HG02571 (cell line): ENCODE results near the gene BSCL2.
"Not testable (repeated sequence)": the region's sequence is repeated elsewhere in the genome, so short reads cannot be mapped to it uniquely, and the experiment has no call there.

Source experiments
- ATAC-seq: cut with Tn5 transposase; IDR thresholded peaks from one replicate; pipeline ENCODE4 v1.9.1; 2021; ENCODE audit warnings: mild to moderate bottlenecking, moderate library complexity; ENCODE audit not compliant: unreplicated experiment

Gene BSCL2

GRCh38 chr11:62707277-62707861 lies at the start of gene BSCL2, which contains the start of gene GNG3:
BSCL2 (minus strand) TSS chr11:62707424; CDS start chr11:62707195, 229 bp downstream.
GNG3 (plus strand) TSS chr11:62707676; CDS start chr11:62708296, 620 bp downstream.
- ATAC-seq = no peak

DNA sequence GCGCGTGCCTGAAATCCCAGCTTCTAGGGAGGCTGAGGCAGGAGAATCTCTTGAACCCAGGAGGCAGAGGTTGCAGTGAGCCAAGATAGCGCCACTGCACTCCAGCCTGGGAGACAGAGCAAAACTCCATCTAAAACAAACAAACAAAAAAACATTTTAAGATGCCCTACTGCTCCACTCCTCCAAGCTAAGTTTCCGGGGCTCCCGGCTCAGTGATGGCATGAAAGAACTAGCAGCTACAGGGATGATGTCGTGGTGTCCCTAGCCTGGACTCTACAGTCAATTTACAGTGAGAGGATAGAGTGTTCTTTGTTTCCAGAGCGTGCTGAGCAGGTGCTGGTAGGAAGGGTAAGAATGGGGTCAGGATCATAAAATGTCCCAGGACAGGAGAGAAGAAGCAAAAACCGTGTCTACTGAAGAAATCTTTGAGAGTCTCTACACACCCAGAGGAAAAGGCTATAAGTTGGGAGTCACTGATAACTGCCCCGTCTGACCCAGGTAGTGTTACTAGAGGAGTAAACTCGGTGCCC lies 47.9 kb upstream of the BSCL2 start:
- ATAC-seq = no peak

DNA sequence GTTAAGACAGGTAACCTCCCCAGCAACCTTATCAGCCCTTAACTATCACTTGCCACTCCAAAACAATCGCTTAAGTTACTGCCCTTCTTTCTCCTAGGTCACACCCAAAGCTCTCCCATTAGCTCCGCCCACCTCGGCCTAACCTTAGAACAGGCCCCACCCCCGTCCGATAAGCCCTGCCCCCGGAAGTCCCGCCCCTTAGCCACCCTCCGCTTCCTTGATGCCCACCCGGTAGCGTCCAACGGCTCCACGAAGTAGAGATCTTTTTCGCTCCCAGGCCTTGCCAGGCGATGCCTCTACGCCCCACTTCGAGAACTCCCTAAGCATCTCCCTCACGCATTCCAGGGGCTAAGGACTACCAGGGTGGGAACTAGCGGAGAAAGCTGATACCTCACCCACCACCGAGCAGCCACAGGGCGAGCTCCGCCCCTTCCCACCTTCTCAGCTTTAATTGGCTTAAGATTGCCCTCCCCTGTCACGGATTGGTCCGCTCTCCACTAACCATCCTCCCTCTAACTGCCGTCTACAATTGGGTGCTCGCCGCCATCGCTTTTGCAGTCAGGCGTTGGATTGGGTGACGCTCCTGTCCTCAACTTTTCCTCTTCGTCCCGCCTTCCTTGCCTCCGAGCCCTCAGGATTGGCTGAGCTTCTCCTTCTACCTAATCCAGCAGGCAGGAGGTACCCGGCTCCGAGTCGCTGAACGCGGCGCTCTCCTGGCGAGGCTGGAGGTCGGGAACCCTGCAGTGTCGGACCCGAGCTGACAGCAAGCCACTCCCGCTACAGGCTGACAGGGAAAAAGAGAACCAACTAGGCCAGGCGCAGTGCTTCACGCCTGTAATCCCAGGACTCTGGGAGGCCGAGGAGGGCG lies 46.7 kb upstream of the BSCL2 start, which contains the start of gene ZBTB3:
Gene ZBTB3 (minus strand): TSS at position 425 of the 868 bp plus-strand sequence. CDS start 496 bp downstream, outside the sequence.
- ATAC-seq = peak; percentile 94

DNA sequence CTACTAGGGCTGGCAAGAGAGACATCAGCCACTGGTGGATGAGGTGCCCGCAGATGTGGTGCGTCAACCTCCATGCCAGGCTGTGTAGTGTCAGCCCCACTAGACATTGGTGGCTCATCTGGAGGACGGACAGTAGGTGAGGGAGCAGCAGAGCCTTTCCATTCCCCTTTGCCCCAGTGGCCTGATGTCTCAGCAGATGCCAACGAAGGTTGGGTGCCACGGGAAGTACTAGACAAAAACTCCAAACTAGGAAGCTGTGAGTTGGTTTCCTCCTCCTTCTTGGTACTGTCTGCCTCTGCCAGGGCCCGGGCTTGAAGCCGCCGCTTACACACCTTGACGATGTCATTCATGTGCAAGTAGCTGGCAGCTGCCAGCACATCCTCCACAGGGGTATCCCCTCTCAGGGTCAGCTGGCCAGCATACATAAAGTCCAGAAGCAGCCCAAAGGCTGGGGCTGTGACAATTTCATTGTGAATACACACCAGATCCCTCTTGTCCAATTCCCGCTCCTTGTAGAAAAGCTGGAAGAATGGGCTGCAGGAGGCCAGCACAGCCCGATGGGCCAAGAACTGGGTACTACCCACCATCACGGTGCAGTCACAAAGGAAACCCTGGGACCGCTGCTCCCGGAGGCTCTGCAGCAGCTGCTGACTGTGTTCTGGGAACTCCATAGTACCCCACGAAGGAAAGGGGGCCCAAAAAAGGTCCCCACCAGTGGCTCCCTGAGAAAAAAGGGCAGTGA lies 45.9 kb upstream of the BSCL2 start:
- no peak for ATAC-seq

DNA sequence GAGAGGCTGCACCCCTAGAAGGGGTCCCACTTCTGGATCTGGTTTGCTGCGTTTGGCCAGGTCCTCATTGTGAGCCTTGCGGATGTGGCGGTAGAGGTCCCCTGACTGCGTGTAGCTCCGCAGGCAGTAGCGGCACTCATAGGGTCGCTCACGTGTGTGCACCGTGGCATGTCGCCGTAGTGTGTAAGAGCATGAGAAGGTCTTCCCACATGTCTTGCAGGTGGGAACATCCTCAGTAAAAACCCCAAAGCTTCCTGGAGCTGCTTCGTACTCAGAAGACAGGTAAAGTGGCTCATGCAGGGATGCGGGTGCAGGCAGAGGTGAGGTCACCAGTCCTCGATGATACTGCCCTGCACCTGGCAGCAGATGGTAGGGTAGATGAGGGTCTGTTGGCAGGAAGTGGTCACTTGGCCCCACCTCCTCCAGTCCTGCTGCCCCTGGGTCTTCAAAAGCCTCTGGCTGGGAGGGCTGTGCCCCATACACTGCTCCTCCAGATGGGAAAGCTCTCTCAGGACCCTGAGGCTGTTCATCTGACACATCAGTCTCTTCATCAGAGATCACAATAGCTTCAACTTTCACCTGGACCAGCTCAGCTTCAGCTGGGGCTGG lies 45.1 kb upstream of the BSCL2 start:
- no peak for ATAC-seq

GRCh38 chr11:62749931-62750330 lies 42.7 kb upstream of the BSCL2 start:
- not testable (repeated sequence) for ATAC-seq

GRCh38 chr11:62747475-62748160 lies 40.4 kb upstream of the BSCL2 start:
- no peak for ATAC-seq

DNA sequence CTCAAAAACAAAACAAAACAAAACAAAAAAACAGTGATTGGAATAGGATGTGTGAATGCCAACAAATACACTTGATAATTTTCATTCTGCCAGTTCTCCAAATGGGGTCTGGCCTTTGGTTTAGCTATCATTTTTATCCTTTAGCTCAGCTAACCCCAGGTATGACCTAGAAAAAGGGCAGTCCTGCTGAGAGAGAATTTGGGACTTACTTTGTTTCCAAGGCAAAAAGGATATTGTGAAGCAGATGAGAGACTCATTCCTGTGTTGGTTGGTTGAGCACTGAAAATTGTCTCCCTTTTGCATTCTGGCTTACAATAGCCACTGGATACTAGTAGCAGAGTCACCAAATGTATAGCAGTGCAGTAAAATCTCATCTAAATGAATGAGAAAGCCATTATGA lies 30.0 kb upstream of the BSCL2 start:
- ATAC-seq = no peak

DNA sequence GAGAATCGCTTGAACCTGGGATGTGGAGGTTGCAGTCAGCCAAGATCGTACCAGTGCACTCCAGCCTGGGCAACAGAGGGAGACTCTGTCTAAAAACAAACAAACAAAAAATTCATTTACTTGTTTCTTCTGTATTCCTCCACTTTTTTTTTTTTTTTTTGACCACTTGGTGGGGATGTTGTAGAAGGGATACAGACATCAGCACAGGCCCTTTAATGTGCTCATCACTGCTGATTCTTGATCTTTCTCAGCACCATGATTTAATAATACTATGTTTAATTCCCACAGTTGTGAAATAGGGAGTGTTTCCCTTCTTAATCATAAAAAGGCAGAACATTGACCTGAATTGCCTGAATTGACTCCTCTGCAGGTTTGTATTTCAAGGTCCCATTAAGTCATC lies 25.6 kb upstream of the BSCL2 start:
- no peak for ATAC-seq

GRCh38 chr11:62730076-62730475 lies 22.9 kb upstream of the BSCL2 start:
- not testable (repeated sequence) for ATAC-seq

GRCh38 chr11:62728171-62728988 lies 21.2 kb upstream of the BSCL2 start, which contains the start of gene TTC9C:
TTC9C (plus strand) TSS chr11:62728486; CDS start chr11:62728849, 363 bp downstream.
- no peak for ATAC-seq

- ATAC-seq = peak; percentile 51
These were observed 20.6 kb upstream of the BSCL2 start for GRCh38 chr11:62727872-62728170.

DNA sequence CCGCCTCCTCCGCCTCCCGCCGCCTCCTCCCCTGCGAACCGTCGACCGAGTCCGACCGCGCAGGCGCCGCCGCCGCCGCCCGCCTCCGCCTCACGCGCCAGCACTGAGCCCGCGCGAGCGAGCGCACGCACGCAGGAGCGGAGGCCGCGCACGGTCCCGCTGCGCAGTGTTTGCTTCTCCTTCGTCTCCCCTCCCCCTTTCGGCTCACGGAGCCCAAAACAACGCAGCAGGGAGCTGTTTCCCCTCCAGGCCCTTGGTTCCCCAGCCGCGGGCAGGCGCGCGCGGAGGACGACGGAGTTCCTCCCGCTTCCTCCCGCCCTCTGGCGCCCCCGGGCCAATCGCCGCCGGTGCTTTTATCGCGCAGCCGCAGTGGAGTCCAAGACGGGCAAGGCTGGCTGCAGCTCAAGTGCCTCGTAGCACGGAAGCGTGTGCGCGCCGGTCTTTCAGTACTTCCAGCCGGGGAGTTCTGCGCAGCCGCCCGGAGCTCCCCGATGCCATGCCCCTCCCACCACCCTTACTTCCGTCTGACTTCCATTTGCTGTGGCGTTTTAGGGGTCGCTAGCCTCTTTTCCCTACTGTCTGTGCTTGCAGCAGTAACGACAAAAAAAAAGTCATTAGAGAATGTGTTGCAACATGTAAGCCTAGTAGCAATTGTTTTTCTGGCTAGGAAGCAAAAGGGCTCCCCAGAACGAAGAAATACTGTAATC lies 20.1 kb upstream of the BSCL2 start, which contains the start of gene HNRNPUL2:
Gene HNRNPUL2 (minus strand): TSS at position 293 of the 707 bp plus-strand sequence. CDS start 301 bp downstream, outside the sequence.
- ATAC-seq = peak; percentile 81

GRCh38 chr11:62726915-62727164 lies 19.6 kb upstream of the BSCL2 start:
- ATAC-seq = peak; percentile 5

DNA sequence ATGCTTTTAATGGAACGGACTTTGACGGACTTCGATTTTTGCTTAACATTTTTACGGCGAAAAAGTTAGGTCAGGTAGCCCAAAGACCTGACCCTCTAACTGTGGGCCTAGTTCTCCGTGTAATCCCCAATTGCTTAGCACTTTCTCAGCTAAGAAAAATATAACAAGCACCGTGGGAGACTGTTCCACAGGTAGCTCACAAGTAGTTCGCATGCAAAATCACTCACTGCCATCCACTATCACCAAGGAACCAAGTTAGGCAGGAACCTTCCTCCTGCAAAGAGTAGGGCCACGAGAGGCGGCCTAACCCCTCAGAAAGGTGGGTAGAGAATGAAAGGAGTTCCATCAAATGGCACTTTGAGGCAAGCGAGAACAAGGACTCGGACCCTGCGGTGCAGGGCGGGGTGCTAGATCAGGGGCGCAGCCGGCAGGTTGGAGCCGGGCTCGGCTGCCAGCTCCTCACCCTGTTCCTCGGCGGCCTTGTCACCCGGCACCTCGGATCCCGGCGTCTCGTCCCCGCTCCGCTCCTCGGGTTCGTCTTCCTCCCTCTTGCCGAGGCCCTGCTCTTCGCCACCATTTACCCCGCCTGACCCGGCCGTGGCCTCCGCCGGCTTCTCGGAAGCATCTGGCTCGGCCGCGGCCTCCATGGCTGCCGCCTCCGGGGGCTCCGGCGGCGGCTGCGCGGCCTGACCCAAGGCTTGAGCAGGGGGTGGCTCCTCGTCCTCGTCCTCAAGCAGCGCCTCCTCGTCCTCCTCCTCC lies 19.1 kb upstream of the BSCL2 start:
- ATAC-seq = no peak

DNA sequence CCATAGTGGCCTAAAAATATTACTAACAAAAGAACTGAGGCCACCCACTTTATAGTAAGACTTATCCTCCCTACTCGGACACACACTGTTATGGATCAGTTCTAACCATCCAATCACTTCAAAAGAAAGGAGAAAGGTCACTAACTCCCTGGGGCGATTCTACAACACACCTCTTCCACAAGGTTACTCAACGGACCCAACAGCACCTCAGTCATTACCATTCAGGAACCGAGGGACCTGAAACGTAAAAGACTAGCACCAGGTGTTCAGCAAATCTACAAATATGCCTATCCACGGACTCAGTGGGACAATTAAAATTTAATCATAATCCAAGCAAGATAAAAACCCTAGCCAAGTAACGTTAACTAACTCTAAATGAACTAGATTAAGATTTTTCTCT lies 18.4 kb upstream of the BSCL2 start:
- no peak for ATAC-seq

- no peak for ATAC-seq
These were observed 16.9 kb upstream of the BSCL2 start for GRCh38 chr11:62724171-62724570.

- no peak for ATAC-seq
These were observed 14.8 kb upstream of the BSCL2 start for GRCh38 chr11:62721994-62722393.
